NCI-H187 treated with DMSO at 0.1 percent for 48 hours (cell line): ENCODE results near the gene KISS1R.
"Not testable (repeated sequence)": the region's sequence is repeated elsewhere in the genome, so short reads cannot be mapped to it uniquely, and the experiment has no call there.

ENCODE experiments used
- DNase-seq: peaks from one replicate; lab custom pipeline; 2025; lab: John Stamatoyannopoulos, UW

The KISS1R gene

GRCh38 chr19:917323-918151, at the start of gene KISS1R:
KISS1R (plus strand) TSS chr19:917333; CDS start chr19:917503, 170 bp downstream.
- no peak for DNase-seq

GRCh38 chr19:867855-868457, 49.2 kb upstream of the KISS1R start:
- no peak for DNase-seq

DNA sequence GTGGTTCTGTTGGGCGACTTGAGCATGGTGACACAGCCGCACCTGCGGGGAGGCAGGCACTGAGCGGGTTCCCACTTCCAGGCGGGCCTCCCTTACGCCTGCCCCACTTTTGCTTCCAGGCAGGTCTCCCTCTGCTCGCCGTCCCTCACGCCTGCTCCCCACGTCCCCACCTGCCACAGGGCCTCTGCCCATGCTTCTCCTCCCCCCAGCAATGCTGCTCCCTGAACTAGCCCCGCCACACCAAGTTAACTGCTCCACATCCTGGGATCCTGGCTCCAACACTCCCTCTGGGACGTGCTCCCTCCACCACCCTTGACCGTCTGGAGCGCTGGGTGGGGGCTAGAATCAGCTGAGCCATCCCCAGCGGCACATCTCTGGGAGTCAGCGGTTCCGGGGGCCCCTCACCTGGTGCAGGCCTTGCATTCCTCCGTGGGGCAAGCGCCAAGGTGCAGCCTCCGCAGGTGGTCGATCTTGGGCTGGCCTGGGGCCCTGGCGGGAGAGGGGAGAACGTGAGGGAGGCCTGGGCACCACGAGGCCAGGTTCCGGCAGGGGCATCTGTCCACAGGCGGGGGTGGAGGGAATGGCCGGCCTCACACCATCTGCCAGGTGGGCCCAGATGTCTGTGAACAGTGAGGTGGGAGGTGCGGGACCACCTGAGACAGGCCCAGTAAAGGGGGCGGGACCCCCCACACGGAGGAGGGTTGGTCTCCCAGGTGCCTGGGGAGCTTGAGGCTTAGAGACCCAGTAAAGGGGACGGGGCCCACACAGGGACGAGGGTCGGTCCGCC, 48.5 kb upstream of the KISS1R start:
- no peak for DNase-seq

DNA sequence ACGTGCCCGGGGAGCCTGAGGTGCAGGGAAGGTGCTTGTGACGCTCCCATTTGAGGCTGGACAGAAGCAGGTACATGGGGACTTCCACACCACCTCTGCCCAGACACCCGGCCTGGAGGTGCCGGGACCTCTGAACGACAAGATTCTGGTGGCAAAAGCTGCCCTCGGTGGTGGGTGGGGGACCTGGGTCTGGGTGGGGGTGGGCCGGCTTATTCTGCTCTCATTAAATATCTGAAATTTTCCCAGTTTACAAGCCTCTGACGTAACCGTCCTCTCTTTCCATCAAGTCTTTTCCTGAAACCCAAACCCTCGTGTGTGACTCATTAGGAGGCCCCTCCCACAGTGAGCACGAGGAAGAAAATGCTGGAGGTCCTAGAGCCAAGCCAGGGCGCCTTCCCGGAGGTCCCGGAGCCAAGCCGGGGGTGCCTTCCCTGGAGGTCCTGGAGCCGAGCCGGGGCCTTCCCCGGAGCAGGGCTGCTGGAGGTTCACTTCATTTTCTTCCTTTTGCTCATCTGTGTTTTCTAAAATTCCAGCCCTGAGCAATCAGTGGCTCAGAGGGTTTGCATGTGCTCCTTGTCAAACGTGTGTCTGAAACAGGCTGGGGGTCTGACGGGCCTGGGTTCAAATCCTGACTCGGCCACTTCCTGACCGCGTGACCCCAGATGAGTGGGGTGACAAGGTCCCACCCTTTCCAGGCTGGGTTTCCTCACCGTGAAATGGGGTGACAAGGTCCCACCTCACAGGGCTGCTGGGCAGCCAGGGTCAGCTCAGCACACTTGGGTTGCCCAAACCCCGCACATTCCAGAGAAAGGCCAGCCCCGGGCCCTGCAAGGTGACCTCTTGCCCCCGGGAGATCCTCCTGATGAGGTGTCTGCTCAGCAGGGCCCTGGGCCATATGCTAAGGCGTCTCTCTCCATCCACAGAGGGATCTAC, 47.6 kb upstream of the KISS1R start:
- DNase-seq = no peak

GRCh38 chr19:870314-870713, 46.8 kb upstream of the KISS1R start:
- DNase-seq = no peak

- DNase-seq = no peak
These were observed 46.2 kb upstream of the KISS1R start for GRCh38 chr19:870963-871401.

DNA sequence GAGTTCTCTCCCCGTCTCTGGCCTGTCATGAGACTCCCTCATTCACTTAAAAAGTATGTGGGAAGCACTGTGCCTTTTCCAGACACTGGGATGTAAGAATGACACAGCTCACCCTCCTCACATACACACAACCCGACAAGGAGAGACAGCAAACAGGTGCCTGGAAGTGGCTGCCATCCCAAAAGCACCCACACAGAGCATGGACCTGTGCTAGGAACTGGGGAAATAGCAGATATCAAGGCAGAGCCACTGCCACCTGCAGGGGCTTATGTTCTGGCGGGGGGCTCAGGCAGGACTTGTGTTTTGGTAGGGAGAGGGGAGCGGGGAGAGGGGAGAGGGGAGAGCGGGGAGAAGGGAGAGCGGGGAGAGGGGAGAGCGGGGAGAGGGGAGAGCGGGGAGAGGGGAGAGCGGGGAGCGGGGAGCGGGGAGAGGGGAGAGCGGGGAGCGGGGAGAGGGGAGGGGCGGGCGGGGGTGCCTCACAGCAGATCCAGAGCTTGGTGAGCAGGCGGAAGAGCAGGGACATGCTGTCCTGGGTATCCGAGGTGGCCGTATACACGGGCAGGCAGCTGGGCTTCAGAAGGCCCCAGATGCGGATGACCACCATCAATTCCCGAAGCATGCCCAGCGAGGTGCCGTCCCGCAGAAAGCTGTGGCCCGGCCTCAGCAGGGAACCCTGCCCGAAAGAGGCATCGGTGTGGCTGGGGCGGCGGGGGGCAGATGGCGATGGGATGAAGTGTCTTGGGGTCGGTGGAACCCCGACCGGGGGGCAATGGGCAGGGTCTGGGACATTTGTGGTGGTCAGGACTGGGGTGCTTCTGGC, 45.5 kb upstream of the KISS1R start:
- no peak for DNase-seq

DNA sequence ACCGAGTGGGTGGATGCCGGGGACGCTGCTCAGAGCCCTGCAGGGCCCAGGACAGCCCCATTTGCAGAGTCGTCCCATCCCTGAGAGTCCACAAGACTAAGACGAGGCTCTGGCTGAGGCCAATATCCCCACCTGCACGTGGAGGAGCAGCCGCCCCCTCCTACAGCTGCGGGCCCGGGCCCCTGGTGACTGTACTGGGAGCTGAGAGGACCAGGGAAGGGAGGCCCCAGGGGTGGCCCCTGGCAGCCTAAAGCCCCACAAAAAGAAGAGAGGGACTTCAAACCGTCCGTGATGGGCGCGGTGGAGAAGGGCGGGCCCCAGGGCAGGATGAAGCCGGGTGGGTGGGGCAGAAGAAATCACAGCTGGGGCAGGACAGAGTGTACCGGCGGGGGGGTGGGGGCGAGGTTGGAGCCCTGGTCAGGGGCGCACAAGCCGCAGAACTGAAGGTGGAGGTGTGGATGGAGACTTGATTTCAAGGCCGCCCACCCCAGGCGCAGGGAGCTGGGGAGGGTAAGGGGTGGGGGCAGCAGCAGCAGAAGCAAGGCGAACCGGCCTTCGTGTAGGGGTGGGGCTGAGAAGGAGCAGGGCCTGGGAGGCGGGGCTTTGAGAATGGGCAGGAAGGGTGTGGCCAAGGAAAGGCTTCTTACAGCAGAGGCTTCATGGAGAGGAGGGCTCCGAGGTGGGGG, 44.7 kb upstream of the KISS1R start:
- DNase-seq = no peak

- no peak for DNase-seq
These were observed 44.0 kb upstream of the KISS1R start for GRCh38 chr19:873084-873483.

GRCh38 chr19:873561-874041, 43.5 kb upstream of the KISS1R start:
- DNase-seq = no peak

DNA sequence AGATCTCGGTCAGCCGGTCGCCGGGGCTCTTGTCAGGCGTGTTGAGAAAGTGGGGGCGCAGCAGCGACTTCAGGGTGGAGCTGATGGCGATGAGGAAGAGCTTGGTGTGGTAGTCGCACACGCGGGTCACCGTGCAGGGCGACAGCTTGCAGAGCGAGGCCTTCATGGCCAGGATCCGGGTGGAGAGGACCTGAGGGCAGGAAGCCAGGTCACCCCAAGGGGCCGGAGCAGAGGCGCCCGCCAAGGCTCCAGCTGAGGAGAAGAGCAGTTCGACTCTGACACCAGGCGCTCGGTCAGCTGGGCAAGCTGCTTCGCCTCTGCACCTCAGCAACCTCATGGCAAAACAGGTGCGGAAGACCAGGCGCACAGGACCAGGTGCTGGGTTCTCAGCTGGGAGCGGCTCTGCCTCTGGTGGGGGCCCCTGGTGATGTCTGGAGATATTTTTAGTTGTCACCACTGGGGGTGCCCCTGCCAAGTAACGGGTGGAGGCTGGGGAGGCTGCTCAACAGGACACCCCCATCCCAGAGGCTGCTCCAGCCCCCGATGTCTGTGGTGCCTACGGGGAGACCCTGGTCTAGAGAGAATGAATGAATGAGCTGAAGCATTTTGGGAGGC, 41.8 kb upstream of the KISS1R start:
- no peak for DNase-seq

DNA sequence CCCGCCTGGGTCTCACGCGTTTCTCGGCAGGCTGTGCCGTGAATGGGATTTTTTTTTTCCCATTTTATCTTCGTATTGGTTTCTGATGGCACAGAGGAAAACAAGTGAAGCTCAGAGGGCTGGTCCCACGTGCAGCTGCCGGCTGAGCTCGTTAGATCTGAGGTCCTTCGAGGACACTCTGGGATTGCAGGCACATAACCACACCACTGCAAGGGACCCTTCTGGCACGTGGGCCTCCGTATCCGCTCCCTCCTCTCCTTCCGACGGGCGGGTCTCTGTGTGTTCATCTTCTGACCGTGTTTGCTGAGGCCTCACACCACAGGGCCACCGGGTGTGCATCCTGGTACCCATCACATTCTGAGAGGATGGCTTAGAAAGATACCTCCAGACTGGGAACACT, 41.0 kb upstream of the KISS1R start:
- DNase-seq = no peak

- DNase-seq = no peak
These were observed 40.3 kb upstream of the KISS1R start for GRCh38 chr19:876780-877314.

- DNase-seq = not testable (repeated sequence)
These were observed 39.0 kb upstream of the KISS1R start for GRCh38 chr19:877992-878660.

DNA sequence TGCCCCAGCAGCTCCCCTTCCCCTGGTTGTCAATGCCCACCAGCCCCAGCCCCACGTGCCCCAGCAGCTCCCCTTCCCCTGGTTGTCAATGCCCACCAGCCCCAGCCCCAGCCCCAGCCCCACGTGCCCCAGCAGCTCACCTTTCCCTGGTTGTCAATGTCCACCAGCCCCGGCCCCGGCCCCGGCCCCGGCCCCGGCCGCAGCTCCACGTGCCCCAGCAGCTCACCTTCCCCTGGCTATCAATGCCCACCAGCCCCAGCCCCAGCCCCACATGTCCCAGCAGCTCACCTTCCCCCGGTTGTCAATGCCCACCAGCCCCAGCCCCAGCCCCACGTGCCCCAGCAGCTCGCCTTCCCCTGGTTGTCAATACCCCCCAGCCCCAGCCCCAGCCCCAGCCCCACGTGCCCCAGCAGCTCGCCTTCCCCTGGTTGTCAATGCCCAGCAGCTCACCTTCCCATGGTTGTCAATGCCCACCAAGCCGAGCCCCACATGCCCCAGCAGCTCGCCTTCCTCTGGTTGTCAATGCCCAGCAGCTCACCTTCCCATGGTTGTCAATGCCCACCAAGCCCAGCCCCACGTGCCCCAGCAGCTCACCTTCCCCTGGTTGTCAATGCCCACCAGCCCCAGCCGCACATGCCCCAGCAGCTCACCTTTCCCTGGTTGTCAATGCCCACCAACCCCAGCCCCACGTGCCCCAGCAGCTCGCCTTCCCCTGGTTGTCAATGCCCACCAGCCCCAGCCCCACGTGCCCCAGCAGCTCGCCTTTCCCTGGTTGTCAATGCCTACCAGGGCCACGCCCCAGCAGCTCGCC, 38.2 kb upstream of the KISS1R start:
- DNase-seq = not testable (repeated sequence)

GRCh38 chr19:879711-880438, 37.3 kb upstream of the KISS1R start:
- DNase-seq = no peak
